Measurements from ENCODE around the gene RNF157. TPM values are rescaled to one million over a fixed set of nuclear protein-coding genes. Genes with fewer than 3 reads are reported as not detected.

RNF157 gene
- total and polyA plus RNA-seq, 2 of the 13 experiments (the other 11 are each of a cell fraction or from before 2014, with no cell fraction given) = 0.44 to 1.5 TPM

DNA sequence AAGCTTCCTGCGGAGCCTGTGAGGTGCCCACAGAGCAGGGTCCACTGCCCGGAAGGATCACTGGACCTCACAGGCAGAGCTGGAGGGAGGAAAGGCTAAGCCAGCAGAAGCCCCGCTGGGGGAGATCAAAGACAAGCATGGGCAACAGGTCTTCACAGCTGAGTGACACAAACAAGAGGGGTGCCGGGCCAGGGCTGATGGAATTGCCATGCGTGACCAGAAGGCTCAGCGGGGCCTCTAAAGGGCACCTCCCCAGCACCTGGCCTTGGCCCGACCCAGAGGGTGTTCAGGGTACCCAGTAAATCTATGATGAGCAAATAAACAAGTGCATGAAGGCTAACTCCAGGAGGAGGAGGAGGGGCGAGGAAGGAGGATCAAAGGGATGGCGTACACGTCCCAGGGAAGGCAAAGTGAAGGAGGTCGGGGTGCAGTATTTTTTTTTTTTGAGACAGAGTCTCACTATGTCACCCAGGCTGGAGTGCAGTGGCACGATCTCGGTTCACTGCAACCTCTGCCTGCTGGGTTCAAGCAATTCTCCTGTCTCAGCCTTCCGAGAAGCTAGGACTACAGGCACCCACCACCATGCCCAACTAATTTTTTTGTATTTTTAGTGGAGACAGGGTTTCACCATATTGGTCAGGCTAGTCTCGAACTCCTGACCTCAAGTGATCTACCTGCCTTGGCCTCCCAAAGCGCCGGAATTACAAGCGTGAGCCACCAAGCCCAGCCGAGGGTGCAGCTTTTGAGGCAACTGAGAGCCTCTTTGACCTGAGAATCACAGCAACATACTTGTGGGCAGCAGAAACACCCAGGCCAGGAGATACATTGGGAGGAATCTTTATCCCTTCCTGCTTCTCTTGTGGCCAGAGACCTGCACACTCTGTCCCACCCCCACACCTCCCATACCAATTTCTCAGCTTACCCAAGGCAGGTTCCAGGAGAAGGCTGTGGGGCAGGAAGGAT lies 120.6 kb downstream of the RNF157 start (continued):
- TF ChIP-seq, protein P1, sequence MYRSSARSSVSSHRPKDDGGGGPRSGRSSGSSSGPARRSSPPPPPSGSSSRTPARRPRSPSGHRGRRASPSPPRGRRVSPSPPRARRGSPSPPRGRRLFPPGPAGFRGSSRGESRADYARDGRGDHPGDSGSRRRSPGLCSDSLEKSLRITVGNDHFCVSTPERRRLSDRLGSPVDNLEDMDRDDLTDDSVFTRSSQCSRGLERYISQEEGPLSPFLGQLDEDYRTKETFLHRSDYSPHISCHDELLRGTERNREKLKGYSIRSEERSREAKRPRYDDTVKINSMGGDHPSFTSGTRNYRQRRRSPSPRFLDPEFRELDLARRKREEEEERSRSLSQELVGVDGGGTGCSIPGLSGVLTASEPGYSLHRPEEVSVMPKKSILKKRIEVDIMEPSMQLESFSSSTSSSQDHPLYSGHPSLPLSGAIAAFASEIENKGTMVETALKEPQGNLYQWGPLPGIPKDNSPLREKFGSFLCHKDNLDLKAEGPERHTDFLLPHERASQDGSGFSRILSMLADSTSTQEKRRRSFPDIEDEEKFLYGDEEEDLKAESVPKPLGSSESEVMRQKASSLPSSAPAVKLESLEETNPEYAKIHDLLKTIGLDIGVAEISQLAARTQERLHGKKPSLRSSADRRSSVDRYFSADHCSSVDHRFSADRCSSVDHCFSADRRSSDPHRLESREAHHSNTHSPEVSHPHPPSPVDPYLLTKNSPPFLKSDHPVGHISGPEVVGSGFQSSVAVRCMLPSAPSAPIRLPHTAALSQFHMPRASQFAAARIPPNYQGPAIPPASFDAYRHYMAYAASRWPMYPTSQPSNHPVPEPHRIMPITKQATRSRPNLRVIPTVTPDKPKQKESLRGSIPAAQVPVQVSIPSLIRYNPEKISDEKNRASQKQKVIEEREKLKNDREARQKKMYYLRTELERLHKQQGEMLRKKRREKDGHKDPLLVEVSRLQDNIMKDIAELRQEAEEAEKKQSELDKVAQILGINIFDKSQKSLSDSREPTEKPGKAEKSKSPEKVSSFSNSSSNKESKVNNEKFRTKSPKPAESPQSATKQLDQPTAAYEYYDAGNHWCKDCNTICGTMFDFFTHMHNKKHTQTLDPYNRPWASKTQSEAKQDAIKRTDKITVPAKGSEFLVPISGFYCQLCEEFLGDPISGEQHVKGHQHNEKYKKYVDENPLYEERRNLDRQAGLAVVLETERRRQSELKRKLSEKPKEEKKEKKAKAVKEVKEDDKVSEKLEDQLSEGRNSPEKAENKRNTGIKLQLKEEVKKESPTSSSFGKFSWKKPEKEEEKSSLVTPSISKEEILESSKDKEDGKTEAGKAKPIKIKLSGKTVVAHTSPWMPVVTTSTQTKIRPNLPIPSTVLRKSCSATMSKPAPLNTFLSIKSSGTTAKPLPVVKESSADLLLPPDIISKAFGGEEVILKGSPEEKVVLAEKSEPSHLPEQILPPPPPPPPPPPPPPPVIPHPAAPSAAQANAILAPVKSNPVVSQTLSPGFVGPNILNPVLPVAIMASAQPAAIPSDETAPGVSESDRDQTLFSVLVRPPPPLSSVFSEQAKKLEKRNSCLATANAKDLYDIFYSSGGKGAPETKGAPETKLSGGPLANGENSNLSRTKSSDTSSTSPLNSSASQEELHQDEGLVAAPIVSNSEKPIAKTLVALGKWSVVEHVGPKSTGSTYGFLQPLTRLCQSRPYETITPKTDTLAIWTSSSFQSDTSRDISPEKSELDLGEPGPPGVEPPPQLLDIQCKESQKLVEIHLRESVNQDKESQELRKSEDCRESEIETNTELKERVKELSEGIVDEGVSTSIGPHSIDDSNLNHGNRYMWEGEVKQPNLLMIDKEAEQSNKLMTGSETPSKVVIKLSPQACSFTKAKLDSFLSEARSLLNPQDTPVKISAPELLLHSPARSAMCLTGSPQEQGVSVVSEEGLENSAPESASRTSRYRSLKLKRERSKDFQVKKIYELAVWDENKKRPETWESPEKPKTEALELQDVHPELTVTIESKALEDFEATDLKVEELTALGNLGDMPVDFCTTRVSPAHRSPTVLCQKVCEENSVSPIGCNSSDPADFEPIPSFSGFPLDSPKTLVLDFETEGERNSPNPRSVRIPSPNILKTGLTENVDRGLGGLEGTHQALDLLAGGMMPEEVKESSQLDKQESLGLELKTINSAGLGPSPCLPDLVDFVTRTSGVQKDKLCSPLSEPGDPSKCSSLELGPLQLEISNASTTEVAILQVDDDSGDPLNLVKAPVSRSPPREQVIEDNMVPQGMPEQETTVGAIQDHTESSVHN (CRISPR knock-in tag; IDR thresholded peaks at IDR 0.05) = no peak
- TF ChIP-seq, protein P2, sequence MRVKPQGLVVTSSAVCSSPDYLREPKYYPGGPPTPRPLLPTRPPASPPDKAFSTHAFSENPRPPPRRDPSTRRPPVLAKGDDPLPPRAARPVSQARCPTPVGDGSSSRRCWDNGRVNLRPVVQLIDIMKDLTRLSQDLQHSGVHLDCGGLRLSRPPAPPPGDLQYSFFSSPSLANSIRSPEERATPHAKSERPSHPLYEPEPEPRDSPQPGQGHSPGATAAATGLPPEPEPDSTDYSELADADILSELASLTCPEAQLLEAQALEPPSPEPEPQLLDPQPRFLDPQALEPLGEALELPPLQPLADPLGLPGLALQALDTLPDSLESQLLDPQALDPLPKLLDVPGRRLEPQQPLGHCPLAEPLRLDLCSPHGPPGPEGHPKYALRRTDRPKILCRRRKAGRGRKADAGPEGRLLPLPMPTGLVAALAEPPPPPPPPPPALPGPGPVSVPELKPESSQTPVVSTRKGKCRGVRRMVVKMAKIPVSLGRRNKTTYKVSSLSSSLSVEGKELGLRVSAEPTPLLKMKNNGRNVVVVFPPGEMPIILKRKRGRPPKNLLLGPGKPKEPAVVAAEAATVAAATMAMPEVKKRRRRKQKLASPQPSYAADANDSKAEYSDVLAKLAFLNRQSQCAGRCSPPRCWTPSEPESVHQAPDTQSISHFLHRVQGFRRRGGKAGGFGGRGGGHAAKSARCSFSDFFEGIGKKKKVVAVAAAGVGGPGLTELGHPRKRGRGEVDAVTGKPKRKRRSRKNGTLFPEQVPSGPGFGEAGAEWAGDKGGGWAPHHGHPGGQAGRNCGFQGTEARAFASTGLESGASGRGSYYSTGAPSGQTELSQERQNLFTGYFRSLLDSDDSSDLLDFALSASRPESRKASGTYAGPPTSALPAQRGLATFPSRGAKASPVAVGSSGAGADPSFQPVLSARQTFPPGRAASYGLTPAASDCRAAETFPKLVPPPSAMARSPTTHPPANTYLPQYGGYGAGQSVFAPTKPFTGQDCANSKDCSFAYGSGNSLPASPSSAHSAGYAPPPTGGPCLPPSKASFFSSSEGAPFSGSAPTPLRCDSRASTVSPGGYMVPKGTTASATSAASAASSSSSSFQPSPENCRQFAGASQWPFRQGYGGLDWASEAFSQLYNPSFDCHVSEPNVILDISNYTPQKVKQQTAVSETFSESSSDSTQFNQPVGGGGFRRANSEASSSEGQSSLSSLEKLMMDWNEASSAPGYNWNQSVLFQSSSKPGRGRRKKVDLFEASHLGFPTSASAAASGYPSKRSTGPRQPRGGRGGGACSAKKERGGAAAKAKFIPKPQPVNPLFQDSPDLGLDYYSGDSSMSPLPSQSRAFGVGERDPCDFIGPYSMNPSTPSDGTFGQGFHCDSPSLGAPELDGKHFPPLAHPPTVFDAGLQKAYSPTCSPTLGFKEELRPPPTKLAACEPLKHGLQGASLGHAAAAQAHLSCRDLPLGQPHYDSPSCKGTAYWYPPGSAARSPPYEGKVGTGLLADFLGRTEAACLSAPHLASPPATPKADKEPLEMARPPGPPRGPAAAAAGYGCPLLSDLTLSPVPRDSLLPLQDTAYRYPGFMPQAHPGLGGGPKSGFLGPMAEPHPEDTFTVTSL (CRISPR knock-in tag; IDR thresholded peaks at IDR 0.05; ENCODE audit: borderline replicate concordance) = peak; percentile 76; the same call in 1 of the 2 replicates
- TF ChIP-seq SRSF9 (IDR thresholded peaks at IDR 0.05; ENCODE audit: borderline replicate concordance, insufficient read depth, low read depth, low read length, poor library complexity, severe bottlenecking) = no peak
- no peak for TF ChIP-seq HCFC1 (IDR thresholded peaks at IDR 0.05; ENCODE audit: low read depth, low read length)
- no peak for TF ChIP-seq NONO (IDR thresholded peaks at IDR 0.05)
- TF ChIP-seq NONO (CRISPR knock-in tag; conservative IDR thresholded peaks at IDR 0.05) = no peak
- 0 out of 2 replicates have a peak, but pooled peaks have one; percentile 29 for TF ChIP-seq ZNF891 (CRISPR knock-in tag; IDR thresholded peaks at IDR 0.05)
- no peak for TF ChIP-seq ZIK1 (CRISPR knock-in tag; IDR thresholded peaks at IDR 0.05; ENCODE audit: borderline replicate concordance, low read depth)
- no peak for TF ChIP-seq TOPORS (CRISPR knock-in tag; IDR thresholded peaks at IDR 0.05)
- no peak for TF ChIP-seq PRPF4 (IDR thresholded peaks at IDR 0.05; ENCODE audit: low read depth, low read length, poor library complexity, severe bottlenecking)
- no peak for TF ChIP-seq MAF1 (CRISPR knock-in tag; IDR thresholded peaks at IDR 0.05; ENCODE audit: borderline replicate concordance)
- TF ChIP-seq NFIC (IDR thresholded peaks at IDR 0.05; ENCODE audit: low read length) = no peak
